Activated T-cell treated with anti-CD3 and anti-CD28 coated beads for 48 hours (primary cell): ENCODE measurements around the gene C17orf67.

ENCODE experiments used
- DNase-seq: peaks from one replicate; pipeline ENCODE4 v3.0.0-alpha.2; 2020; ENCODE audit warnings: low read depth

The C17orf67 gene

DNA sequence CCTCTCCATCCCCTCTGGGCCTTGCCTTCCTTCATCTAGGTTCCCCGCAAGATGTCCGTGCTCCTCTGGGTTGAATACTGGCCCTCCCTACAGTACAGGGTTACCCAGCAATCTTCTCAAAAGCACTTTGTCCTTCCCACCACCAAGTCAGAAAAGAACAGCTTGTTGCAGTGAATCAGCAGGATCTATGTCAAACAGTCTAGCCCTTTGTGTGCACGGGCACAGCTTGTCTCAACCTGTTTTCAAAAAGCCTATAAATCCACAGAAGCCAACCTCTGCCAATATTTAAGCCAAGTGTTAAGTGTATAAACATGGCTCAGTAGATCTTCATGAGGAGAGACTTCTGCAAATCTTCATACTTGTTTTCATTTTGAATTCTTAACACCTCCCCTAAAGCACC, 25.2 kb downstream of the C17orf67 start:
- no peak for DNase-seq

DNA sequence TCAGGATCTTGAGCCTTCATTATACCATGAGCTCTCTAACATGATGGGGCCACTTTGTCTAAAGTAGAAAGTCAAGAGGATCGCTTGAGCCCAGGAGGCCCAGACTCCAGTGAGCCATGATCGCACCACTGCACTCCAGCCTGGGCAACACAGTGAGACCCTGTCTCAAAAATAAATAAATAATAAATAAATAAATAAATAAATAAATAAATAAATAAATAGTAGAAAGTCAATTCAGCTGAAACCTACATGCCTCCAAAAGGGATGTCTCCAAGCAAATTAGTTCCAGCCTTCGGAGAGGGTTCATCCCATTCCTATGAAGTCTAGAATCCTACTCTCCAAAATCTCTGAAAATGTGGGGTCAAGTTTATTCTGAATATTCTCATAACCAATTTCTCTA, 26.0 kb downstream of the C17orf67 start:
- DNase-seq: no peak

DNA sequence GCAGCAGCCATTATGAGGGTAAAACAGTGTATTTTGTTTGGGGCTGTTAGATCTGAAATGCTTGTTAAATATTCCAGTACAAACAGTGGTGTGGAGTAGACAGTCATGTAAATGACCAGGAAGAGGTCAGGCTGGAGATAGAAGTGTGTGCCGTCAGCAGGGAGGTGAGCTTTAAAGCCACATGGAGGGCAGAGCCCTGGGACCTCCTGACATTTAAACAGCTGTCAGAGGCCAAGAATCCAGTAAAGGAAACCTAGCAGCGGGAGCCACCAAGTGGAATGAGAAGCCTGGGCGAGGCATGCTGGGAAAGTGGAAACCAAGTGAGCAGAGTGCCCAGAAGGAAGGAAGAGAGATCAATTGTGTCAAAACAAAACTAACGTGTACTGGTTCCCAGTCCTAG, 26.8 kb downstream of the C17orf67 start:
- DNase-seq: no peak

DNA sequence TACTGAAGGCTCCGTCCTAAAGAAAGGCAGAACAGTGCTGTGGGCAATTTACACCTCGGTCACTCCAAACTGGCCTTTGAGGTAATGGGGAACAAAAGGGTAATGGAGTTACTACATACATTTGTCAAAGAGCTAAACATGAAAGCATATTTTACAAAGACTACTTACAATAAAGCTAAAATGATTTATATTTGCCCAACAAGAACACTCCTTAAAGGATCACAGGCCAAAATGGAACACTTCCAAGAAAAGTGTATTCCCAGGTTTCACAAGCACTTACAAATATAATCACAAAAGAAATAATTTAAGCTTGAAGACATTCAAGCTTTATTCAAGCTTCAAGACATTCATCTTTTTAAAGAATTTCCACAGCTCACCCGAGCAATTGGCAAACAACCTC, 29.3 kb downstream of the C17orf67 start:
- DNase-seq: no peak

DNA sequence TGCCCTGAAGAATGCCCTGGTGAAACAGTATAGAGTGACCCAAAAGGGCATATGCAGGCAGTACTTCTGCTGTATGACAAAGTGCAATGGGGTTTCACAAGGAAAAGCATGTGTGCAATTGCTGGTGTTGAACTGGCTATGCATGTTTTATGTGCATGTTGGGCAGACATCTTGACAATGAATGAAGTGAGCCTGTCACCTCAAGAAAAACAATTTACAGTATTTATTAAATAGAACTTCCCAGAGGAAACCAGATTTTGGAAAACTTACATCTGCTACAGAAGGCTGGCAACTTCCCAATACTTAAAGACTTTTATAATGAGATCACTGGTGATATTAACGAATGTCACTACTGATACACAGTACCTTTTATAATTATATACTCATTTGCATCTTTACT, 30.6 kb downstream of the C17orf67 start:
- no peak for DNase-seq

DNA sequence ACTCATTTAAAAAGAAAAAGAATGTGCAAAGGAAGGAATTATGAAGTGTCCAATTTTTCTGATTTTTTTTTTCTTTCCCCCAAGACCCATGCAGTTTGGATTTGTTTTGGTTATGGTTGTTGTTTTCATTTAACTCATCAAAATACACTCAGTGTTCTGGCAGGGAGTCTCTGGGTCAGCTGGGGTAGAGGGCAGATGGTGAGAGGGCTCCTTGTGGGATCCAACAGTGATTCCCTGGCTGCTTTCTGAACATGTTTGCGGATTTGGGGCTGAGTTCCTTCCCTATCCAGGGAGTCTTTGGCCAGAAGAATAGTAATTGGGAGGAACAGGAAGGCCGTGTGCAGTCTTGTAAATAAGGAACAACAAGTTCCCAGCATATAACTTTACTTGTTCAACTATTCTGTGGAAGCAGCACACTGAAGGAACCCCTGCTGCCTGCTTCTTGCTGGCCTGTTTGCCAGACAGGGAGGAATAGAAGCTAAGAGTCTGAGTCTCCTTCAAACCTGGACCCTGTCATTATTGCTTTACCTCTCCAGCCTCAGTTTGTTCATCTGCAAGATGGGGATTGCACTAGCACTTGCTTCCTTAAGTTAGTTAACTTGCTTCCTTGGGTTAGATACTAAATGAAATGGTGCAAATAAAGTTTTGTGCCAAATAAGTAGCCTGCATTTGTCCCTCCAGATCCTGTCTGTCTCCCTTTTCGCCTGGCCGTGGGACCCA, 32.1 kb downstream of the C17orf67 start:
- DNase-seq: no peak

DNA sequence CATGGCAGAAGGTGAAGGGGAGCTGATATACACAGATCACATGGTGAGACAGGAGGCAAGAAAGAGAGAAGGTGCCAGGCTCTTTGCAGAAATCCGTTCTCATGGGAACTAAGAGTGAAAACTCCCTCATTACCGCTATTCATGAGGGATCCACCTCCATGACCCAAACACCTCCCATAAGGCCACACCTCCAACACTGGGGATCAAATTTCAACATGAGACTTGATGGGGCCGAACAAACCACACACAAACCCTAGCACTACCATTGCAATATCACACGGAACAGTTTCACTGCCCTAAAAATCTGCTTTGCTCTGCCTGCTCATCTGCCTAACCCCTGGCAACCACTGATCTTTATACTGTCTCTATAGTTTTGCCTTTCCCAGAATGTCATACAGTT, 34.8 kb downstream of the C17orf67 start:
- no peak for DNase-seq

DNA sequence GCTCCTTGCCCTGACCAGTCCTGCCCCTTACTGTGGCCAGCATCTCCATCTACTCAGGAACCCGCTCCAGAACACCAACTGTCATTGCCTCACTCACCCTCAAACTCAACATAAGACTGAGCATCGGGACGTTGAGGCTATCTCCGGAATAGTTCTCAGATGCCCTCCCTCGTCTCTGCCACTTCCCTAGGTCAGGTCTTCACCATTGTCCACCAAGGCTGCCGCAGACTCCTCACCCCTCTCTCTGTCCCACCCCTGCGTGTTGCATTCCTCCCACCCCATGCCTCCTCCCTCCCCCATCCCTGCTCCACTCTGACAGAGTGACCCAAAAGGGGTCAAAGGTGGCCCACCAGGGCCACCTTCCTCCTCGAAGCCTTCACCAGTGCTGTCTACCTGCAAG, 37.2 kb downstream of the C17orf67 start:
- no peak for DNase-seq

DNA sequence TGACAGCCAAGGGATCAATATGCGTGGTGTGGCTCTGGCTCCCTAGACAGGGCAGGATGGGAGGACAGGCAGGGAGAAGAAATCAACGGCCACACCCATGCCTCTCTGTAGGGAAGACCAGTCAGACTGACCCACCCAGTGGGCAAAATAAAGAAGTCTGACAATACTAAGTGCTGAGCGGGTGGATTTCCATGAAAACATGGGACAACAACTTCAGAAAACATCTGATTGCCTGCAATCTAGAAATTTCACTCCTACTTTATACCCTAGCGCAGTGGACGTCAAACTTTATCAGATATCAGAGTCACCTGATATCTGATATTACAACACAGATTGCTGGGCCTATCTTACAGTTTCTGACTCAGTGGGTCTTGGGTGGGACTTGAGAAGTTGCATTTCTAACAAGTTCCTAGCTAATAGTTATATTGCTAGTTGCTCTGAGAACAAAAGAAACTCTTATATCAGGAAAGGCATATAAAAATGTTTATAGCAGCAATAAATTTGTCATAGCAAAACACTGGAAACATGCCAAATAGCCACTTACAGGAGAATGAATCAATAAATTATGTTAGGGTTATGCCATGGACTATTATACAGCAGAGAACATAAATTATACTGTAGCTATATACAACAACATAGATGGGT, 38.4 kb downstream of the C17orf67 start:
- no peak for DNase-seq

DNA sequence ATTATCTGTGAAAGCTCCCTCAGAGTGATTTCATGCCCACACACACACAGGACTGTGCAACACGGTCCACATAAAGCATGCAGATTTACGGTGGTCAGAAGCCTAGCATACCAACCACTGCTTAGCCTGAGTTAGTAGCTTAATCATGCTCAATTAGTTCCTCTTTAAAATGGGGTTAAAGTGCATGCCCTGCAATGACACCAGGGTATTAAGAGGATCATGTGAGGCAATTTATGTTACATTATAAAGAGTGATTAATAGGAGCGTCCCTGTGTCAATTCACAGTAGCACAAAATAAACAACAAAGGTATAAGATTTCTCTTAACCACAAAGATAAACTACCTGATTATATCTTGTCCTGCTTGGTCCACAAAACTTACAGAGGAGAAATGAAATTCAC, 39.8 kb downstream of the C17orf67 start:
- no peak for DNase-seq

DNA sequence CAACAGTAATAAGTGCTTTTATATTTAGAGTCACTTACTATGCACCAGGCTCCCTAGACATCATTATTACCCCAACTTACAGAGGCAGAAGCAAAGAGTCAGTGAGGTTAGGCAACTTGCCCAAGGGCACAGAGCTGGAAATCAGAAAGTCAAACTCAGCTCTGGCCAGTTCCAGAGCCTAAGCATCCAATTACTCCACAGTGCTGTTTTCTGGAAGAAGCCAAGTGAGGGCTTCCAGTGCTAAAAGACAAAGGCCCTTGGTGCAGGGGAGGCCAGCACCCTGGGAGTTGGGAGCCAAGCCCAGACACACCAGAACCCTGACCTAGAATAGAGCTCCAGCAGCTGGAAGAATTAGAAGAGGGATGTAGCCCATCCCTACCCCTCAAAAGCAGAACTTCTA, 40.2 kb downstream of the C17orf67 start:
- DNase-seq: no peak

DNA sequence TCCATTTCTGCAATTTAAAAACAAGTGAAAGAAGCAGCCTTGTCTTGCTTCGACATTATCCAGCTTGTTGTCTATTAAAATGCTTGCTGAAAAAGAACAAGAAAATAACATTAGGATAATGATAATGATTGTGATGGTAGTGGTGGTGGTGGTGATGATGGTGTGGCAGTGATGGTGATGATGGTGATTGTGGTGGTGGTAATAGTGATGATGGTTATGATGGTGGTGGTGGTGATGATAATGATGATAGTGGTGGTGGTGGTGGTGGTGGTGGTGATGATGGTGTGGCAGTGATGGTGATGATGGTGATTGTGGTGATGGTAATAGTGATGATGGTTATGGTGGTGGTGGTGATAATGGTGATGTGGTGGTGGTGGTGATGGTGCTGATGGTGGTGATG, 41.5 kb downstream of the C17orf67 start:
- no peak for DNase-seq

DNA sequence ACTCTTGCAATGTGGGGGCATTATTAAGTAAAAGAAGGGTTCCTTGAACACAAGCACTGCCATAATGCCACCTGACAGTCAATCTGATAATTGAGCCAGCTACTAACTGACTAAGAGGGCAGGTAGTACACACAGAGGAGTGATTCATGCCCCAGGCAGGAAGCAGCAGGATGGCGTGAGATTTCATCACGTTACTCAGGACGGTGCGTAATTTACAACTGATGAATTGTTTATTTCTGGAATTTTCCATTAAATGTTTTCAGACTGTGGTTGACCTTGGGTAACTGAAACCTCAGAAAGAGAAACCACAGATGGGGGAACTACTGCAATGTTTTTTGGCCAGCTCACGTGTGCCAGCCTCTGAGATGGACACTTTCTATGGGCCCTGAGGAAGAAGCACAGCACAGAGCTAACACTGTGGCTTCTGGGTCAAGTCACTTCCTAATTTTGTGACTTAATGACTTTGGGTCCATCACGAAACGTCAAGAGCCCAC, 46.7 kb downstream of the C17orf67 start:
- peak; percentile 40 for DNase-seq

DNA sequence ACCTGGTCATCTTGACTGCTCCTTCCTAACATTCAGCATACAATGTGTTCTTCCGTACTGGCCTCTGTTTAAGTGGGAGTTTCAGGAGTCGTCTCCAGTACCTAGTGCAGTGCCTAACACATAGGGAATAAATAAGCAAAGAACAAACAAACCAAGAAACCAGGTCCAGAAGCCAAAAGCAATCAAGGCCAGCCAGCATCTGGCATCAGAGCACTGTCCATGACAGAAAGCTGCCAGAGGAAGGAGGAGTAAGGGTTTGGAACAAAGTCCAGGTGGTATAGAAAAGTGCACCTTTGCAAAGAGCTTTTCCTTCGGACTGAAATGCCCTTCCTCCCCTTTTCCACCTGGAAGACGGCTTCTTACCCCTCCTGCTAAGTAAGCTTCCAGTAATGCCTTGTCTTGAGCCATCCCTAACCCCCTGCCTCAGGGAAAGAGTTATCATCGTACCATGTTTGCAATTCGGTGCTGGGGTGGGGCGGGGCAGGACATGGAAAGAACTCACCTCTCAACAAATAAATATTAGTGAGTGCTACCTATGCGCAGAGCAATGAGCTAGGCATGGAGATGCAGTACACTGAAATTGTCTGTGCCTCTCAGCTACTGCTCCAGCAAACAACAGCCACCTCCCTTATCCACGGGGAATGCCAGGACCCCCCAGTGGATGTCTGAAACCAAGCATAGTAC, 47.6 kb downstream of the C17orf67 start:
- no peak for DNase-seq

DNA sequence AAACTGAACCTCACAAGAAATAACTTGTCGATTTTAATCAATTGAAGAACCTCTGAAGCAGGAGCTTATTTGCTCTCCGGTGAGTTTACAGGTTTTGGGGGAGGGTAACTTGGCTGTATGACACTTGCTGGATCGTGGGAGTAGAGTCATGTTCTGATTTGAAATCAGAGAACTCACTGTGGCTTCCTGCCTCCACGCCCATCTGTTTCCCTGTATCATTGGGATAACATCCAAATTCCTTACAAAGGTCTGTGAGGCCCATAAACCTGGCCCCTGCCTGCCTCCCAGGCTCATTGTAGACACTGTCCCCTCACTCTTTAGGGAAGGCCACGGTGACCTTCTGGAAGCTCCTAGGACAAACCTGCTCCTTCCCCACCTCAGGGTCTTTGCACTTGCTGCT, 48.3 kb downstream of the C17orf67 start:
- DNase-seq: no peak

DNA sequence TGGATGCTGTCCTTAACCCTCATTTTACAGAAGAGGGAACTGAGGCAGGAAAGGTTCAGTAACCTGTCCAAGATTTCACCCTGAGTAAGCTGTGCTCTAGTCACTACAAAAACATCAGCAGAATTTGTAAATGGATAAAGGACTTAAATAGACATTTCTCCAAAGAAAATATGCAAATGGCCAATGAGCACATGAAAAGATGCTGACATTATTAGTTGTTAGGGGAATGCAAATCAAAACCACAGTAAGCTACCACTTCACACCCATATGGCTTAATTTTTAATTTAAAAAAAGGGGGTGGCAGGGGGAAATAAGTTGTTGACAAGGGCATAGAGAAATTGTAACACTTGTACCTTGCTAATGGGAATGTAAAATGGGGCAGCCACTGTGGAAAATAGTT, 51.4 kb downstream of the C17orf67 start:
- DNase-seq: no peak

DNA sequence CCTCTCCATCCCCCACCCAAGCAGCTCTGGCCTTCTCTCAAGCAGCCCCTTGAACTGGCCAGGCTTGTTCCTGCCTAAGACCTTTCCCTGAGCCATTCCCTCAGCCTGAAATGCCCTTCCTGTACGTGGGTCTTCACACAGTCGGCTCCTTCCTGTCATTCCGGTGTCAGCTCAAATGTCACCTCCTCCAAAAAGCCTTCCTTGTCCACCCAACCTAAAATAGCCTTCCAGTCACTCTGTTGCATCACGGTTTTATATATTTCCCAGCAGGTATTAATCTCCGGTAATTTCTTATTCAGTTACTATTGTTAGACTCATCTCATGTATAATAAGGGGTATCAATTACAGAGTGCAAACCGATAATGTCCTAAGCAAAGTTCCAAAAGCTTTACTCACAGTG, 51.8 kb downstream of the C17orf67 start:
- DNase-seq: no peak

DNA sequence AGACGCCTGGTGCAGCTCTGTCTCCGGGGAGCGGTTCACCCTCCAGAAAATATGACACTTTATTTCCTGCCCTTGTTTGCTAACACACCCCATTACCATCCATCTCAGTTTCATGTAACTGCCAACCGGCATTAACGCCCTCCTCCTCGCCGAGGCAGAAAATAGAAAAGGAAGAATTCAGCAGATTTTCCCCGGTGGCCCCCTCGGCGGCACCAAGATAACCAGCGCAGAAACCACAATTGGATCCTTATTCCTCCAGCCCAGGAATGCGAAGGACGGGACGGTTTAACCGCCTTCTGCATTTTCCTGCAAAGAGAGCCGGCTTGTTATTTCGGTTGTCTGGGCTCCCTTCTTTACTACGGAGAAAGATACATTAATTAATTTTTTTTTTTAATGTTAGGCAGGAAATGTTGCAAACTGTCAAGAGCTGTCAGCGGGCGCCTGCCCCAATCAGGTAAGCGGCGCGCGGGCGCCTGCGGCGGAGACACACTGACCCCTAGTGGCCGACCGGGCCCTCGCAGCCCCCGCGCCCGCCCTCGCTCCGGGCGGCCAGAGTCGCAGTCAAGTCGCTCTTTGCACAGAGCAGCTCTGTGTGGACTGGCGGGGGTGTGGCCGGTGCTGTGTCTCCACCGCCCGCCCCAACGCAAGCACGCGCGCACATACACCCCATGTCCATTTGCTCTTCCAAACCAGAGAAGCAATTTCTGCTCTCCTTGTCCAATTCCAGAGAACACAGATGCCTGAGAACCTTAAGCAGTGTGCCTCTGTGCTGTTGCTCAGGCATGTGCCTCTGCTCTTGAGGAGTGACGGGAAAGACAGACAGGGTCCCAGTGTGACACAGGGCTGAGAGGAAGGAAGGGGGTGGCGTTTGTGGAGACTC, 53.6 kb downstream of the C17orf67 start:
- peak; percentile 90 for DNase-seq

DNA sequence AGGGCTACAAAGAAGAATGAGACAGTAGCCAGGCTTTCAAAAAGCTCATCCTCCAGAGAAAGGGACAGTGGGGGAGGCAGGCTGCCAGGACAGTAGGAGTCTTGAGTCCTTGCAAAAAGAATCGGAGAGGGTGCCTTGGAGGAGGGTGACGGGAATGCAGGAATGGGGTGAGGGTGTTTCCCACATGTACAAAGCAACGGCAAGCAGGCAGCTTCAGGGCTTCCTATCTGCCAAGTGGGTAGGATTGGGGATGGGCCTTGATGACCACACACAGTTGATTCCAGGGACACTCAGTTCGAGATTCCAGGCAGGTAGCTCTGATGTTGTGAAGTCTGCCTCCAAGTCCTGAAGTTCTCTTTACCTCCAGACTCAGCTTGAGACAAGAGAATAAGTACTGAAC, 54.4 kb downstream of the C17orf67 start:
- DNase-seq: no peak

DNA sequence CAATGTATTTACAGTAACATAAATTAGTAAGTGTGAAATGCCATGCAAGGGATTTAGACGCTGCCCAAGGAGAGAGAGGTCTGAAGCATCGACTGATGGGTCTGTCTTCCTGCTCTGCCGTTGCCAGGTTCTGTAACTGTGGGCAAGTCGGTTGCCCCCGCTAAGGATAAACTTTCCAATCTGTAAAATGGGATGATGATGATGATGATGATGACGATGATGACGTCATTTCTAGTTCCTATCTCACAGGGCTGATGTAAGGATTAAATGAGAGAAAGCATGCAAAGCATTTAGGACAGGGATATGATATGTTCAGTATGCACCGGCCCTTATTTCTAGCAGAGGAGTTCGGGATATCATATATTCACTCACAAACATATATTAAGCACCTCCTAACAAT, 54.8 kb downstream of the C17orf67 start:
- DNase-seq: no peak

DNA sequence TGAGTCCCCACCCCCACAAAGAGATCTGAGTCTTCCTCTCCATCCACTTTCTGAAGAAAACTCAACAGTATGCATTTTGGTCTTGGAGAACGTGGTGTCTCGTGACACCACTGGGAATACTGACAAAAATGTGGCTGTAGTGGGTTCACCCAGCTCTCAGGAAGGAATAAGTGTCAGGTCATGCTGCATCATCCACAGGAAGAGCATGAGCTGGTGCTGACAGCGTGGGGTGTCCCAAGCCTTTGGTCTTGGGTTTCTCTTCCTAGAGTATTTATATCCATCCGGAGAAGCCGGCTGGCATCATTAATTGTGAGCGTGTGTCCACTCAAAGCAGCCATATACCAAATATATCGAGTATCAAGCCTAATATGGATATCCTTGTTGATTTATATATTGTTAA, 55.9 kb downstream of the C17orf67 start:
- DNase-seq: no peak

DNA sequence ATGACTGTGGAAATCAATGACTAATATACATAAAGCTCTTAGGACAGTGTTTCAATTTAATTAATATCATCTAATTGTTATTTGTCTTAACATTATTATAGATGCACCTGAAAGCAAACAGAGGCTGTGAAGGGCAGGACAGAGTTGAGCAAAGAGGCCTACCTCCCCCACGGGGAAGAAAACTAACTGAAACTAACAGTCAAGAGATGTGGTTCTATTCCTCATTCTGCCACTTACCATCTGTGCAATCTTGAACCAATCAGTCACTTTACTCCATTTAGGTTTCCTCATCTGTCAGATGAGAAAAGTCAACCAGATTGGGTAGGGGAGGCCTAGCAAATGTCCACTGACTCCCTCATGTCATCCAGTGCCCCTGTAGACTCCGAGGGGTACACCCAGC, 59.1 kb downstream of the C17orf67 start:
- no peak for DNase-seq
